Gastroesophageal sphincter (tissue), 3 donors: Measurements from ENCODE around the gene CHRNB2.

Experiments used
- POLR2A ChIP-seq, 2 donors: fragments of 450-650 bp; IDR thresholded peaks; one replicate each; pipeline ENCODE4 v1.6.1; 2017; ENCODE audit warnings: antibody characterized with exemption in 2 of 2, mild to moderate bottlenecking in 2 of 2, moderate library complexity in 1 of 2
- TF ChIP-seq, protein P1 (sequence below), 4 experiments: fragments of 200-600 bp in 2 of 4; fragments of 450-650 bp in 2 of 4; sonication (generic) in 1 of 4; IDR thresholded peaks; one replicate each; pipeline ENCODE4 v1.5.1; 2017 to 2019; ENCODE audit warnings: antibody characterized with exemption in 4 of 4, mild to moderate bottlenecking in 2 of 4, moderate library complexity in 2 of 4

DNA sequence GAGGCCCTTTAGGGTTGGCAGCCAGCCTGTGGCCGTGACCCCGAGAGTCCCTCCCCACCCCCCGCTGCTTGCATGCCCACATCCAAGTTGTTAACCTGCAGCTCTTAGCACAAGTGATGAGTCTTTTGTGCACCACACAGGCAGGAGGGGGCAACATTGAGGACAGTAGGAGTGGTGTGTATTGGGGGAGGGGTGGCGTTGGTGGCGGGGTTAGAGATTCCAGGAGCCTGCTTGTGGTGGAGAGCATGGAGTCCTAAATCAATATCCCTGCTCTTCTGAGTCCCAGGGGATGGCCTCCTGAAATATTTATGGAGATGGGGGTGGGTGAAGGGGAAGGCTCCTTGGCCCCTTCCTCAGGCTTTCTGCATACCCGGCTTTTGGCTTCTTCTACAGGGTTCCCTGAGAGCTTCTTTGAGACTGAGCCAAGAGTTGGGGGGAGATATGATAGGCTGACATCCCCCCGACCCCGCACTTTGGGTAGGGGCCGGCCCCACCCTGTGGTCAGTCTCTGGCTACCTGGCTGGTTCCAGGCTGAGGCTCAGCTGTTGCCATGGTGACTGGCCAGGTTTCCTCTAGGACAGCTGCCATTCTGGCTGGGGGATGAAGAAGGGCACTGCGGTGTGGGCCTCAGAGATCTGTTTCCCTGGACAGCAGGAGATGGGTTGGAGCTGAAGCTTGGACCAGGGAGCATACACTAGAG lies 5.0 kb downstream of the CHRNB2 start:
- no peak for TF ChIP-seq POLR2A (IDR thresholded peaks at IDR 0.05)
- TF ChIP-seq, protein P1, sequence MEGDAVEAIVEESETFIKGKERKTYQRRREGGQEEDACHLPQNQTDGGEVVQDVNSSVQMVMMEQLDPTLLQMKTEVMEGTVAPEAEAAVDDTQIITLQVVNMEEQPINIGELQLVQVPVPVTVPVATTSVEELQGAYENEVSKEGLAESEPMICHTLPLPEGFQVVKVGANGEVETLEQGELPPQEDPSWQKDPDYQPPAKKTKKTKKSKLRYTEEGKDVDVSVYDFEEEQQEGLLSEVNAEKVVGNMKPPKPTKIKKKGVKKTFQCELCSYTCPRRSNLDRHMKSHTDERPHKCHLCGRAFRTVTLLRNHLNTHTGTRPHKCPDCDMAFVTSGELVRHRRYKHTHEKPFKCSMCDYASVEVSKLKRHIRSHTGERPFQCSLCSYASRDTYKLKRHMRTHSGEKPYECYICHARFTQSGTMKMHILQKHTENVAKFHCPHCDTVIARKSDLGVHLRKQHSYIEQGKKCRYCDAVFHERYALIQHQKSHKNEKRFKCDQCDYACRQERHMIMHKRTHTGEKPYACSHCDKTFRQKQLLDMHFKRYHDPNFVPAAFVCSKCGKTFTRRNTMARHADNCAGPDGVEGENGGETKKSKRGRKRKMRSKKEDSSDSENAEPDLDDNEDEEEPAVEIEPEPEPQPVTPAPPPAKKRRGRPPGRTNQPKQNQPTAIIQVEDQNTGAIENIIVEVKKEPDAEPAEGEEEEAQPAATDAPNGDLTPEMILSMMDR (IDR thresholded peaks at IDR 0.05) = no peak
